GM13976 (cell line): ENCODE measurements around the gene C19orf67.

Source experiments
- DNase-seq: peaks from one replicate; pipeline ENCODE4 v3.0.0; 2012; ENCODE audit warnings: low spot score
- CTCF ChIP-seq: IDR thresholded peaks from 2 replicates; pipeline ENCODE4 v1.5.1; 2012; ENCODE audit warnings: borderline replicate concordance, mild to moderate bottlenecking; ENCODE audit not compliant: insufficient read depth; ENCODE audit errors: extremely low read depth, missing control alignments, control extremely low read depth
- in situ Hi-C: fragments of 300-500 bp; cut with MboI; formaldehyde crosslinking; loops from one replicate; pipeline ENCODE4 v1.12.0; 2022; ENCODE audit warnings: low sequenced_read_pairs, mixed read lengths, inconsistent platforms; ENCODE audit not compliant: unreplicated experiment

C19orf67 gene

GRCh38 chr19:14088634-14089411, 3.2 kb upstream of the C19orf67 start:
- in situ Hi-C loops: no loop called here
- no peak for DNase-seq
- no peak for TF ChIP-seq CTCF

- no peak for TF ChIP-seq CTCF
- no peak for DNase-seq
- in situ Hi-C loops: no loop called here
These were observed 515 bp upstream of the C19orf67 start for GRCh38 chr19:14086098-14086497.

- in situ Hi-C loops: no loop called here
- no peak for DNase-seq
- TF ChIP-seq CTCF: no peak
These were observed 3.0 kb downstream of the C19orf67 start for GRCh38 chr19:14082675-14082960.

GRCh38 chr19:14081797-14082674, 3.5 kb downstream of the C19orf67 start:
- in situ Hi-C loops: no loop called here
- no peak for TF ChIP-seq CTCF
- DNase-seq: peak; percentile 66

- in situ Hi-C loops: no loop called here
- no peak for TF ChIP-seq CTCF
- DNase-seq: peak; percentile 98
These were observed 4.4 kb downstream of the C19orf67 start for GRCh38 chr19:14080887-14081796.

GRCh38 chr19:14078411-14078810, 7.2 kb downstream of the C19orf67 start:
- no peak for DNase-seq
- in situ Hi-C loops: no loop called here
- no peak for TF ChIP-seq CTCF
